Spleen (tissue), 7 donors: ENCODE data around the gene MTLN.

Source experiments
- CTCF ChIP-seq, 11 experiments: fragments of 200-600 bp in 7 of 11; fragments of 450-650 bp in 4 of 11; sonication (generic) in 4 of 11; IDR thresholded peaks in 8 of 11; conservative IDR thresholded peaks in 3 of 11; 1 replicate in 7 of 11; 2 replicates in 4 of 11; pipeline versions ENCODE4 v1.4.0 to v1.8.0; 2016 to 2021; ENCODE audit warnings: antibody characterized with exemption in 11 of 11, inconsistent platforms in 4 of 11, mild to moderate bottlenecking in 1 of 11
- POLR2A ChIP-seq, 3 donors: fragments of 450-650 bp; IDR thresholded peaks; one replicate each; pipeline ENCODE4 v1.5.1; 2017; ENCODE audit warnings: antibody characterized with exemption in 3 of 3, mild to moderate bottlenecking in 1 of 3
- donor health status: DM: no; HTN: no; CAD: no; lungs with moderate emphysema.
- donor health status: DM: no; HTN: no; CAD: no.
- donor health status: DM: no; HTN: no; CAD: no.

GRCh38 chr2:110197452-110197851 is 14.9 kb downstream of the MTLN start:
- TF ChIP-seq CTCF (IDR thresholded peaks at IDR 0.05 in 8 of 11, conservative IDR thresholded peaks at IDR 0.05 in 3 of 11): no peak
- no peak for TF ChIP-seq POLR2A (IDR thresholded peaks at IDR 0.05)
